NT2/D1 (cell line): ENCODE results near the gene CASP2.

Experiments
- YY1 ChIP-seq: IDR thresholded peaks from 2 replicates; pipeline ENCODE4 v1.6.1; 2011; ENCODE audit not compliant: insufficient read length, insufficient read depth
- ZNF274 ChIP-seq: IDR thresholded peaks from 2 replicates; pipeline ENCODE4 v1.6.1; 2011; ENCODE audit warnings: mild to moderate bottlenecking, low read depth, low read length

- no peak for TF ChIP-seq ZNF274
- no peak for TF ChIP-seq YY1
Measured at GRCh38 chr7:143290293-143290692, 2.1 kb downstream of the CASP2 start.
